Measurements from ENCODE around the gene MIER2. TPM values are rescaled to one million over a fixed set of nuclear protein-coding genes. Genes with fewer than 3 reads are reported as not detected.

The MIER2 gene
- total RNA-seq, 2 donors from 2014 or later = 3.1 to 9.6 TPM

- Histone ChIP-seq H3K27me3 (peaks cover 0 to 10% of the 10 kb centered on the region in 2 donors), H3K36me3 (replicated peaks in 1 of 2; ENCODE audit: insufficient read depth in 1 of 2, low read depth in 2 of 2) (no peaks in the 10 kb centered on the region), H3K4me1 (no peaks in the 10 kb centered on the region), H3K9me3 (no peaks in the 10 kb centered on the region), H3K27ac (no peak overlapping the region), H3K4me3 (no peak overlapping the region)
- intact Hi-C loops (cut with DNase I) = no loop called here
- no peak for TF ChIP-seq CTCF (IDR thresholded peaks at IDR 0.05)
- TF ChIP-seq POLR2A (IDR thresholded peaks at IDR 0.05) = no peak
- DNase-seq = no peak
- no peak for ATAC-seq
- WGBS, 2 donors = 40 to 43% methylated on average over 8 to 23 of the region's 23 CpGs
Measured at GRCh38 chr19:374183-374885, 29.7 kb upstream of the MIER2 start.

GRCh38 chr19:373391-374182, 29.0 kb upstream of the MIER2 start:
- peaks cover 0 to 10% of the 10 kb centered on the region in 2 donors for H3K27me3 ChIP-seq
- intact Hi-C loops (cut with DNase I) = no loop called here
- no peaks in the 10 kb centered on the region for H3K4me1 ChIP-seq
- 68 to 69% methylated on average over 18 to 24 of the region's 24 CpGs for WGBS, 2 donors
- no peaks in the 10 kb centered on the region for H3K9me3 ChIP-seq
- no peaks in the 10 kb centered on the region for H3K36me3 ChIP-seq (replicated peaks in 1 of 2; ENCODE audit: insufficient read depth in 1 of 2, low read depth in 2 of 2)
- ATAC-seq (no peak), DNase-seq (no peak)
- H3K27ac ChIP-seq = no peak overlapping the region
- TF ChIP-seq CTCF (IDR thresholded peaks at IDR 0.05) (no peak), POLR2A (IDR thresholded peaks at IDR 0.05) (no peak)
- no peak overlapping the region for H3K4me3 ChIP-seq

GRCh38 chr19:372306-372890, 27.8 kb upstream of the MIER2 start:
- Histone ChIP-seq H3K4me1 (no peaks in the 10 kb centered on the region), H3K27me3 (peaks cover 0 to 10% of the 10 kb centered on the region in 2 donors), H3K36me3 (replicated peaks in 1 of 2; ENCODE audit: insufficient read depth in 1 of 2, low read depth in 2 of 2) (no peaks in the 10 kb centered on the region), H3K9me3 (no peaks in the 10 kb centered on the region), H3K27ac (no peak overlapping the region), H3K4me3 (no peak overlapping the region)
- DNase-seq = peak in 3 of 4 donors; percentile 19 to 36 (median 26)
- no peak for ATAC-seq
- 38 to 60% methylated on average over 12 to 14 of the region's 14 CpGs for WGBS, 2 donors
- TF ChIP-seq POLR2A (IDR thresholded peaks at IDR 0.05) = no peak
- intact Hi-C loops (cut with DNase I) = no loop called here

- no peak for ATAC-seq
- intact Hi-C loops (cut with DNase I) = no loop called here
- H3K36me3 ChIP-seq (replicated peaks in 1 of 2; ENCODE audit: insufficient read depth in 1 of 2, low read depth in 2 of 2) = no peaks in the 10 kb centered on the region
- peaks cover 0 to 10% of the 10 kb centered on the region in 2 donors for H3K27me3 ChIP-seq
- no peak overlapping the region for H3K27ac ChIP-seq
- no peaks in the 10 kb centered on the region for H3K9me3 ChIP-seq
- H3K4me1 ChIP-seq = no peaks in the 10 kb centered on the region
- DNase-seq = no peak
- no peak overlapping the region for H3K4me3 ChIP-seq
- TF ChIP-seq POLR2A (IDR thresholded peaks at IDR 0.05) (no peak), CTCF (IDR thresholded peaks at IDR 0.05) (no peak)
- WGBS, 2 donors = 50% methylated on average over 12 to 17 of the region's 17 CpGs
Measured at GRCh38 chr19:371501-372168, 27.0 kb upstream of the MIER2 start.

All from body of pancreas (tissue), 4 donors.